T-helper 17 cell (primary cell): ENCODE data around the gene PADI4. TPM values are rescaled to one million over a fixed set of nuclear protein-coding genes. Genes with fewer than 3 reads are reported as not detected.
A peak's percentile ranks its signal among the peaks of the same experiment; 100 is the strongest.

ENCODE experiments used
- ATAC-seq: fragments of 150-1000 bp; cut with Tn5 transposase; 2 replicates; pipeline ENCODE4 v1.10.0; 2021; ENCODE audit warnings: mild to moderate bottlenecking, moderate library complexity
- DNase-seq, 3 donors: peaks; one replicate each; pipeline versions ENCODE4 v3.0.0 to v3.0.0-alpha.2; 2020 to 2021
- H3K9me3 ChIP-seq: one replicate; pipeline ENCODE4 v1.7.0; 2013; ENCODE audit warnings: low read length, mild to moderate bottlenecking; ENCODE audit not compliant: control insufficient read depth, poor library complexity, severe bottlenecking
- H3K27ac Mint-ChIP-seq: one replicate; pipeline ENCODE4 v1.8.0; 2022; ENCODE audit warnings: mild to moderate bottlenecking, moderate library complexity, mixed read lengths
- H3K27me3 Mint-ChIP-seq: one replicate; pipeline ENCODE4 v1.8.0; 2022; ENCODE audit warnings: mixed read lengths
- H3K36me3 Mint-ChIP-seq: one replicate; pipeline ENCODE4 v1.8.0; 2022; ENCODE audit warnings: low read depth, mixed read lengths
- H3K4me1 Mint-ChIP-seq: one replicate; pipeline ENCODE4 v1.8.0; 2022; ENCODE audit warnings: mild to moderate bottlenecking, mixed read lengths
- H3K4me3 Mint-ChIP-seq: one replicate; pipeline ENCODE4 v1.8.0; 2022; ENCODE audit warnings: mild to moderate bottlenecking, moderate library complexity, mixed read lengths
- total RNA-seq, 4 donors: library from RNA in 2 of 4; stranded (reverse) in 2 of 4; gene quantifications; one replicate each; pipeline ENCODE4 v1.2.3 and lab custom pipeline; 2022 to 2026

PADI4 gene
- total RNA-seq, 2 donors from 2014 or later, result 1.5 to 1.6 TPM

GRCh38 chr1:17274186-17275170 is 33.5 kb upstream of the PADI4 start:
- H3K27me3 Mint-ChIP-seq, result peaks cover 30% of the 10 kb centered on the region
- peaks cover 6% of the 10 kb centered on the region for H3K4me1 Mint-ChIP-seq
- ATAC-seq (no peak), DNase-seq (no peak)
- no peak overlapping the region for H3K27ac Mint-ChIP-seq
- H3K36me3 Mint-ChIP-seq, result no peaks in the 10 kb centered on the region
- H3K4me3 Mint-ChIP-seq, result no peak overlapping the region
- H3K9me3 ChIP-seq, result no peaks in the 10 kb centered on the region

DNA sequence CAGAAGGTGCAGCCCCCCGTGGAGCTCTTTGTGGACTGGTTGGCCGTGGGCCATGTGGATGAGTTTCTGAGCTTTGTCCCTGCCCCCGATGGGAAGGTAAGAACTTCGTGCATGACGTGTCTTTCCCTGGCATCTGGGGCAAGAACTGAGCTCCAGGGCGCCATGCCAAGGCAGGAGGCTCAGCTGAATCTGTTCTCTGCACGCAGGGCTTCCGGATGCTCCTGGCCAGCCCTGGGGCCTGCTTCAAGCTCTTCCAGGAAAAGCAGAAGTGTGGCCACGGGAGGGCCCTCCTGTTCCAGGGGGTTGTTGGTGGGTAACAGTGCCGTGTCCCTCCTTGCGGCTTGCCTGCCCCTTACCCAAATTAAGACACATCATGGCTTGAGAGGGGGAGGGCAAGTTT is 31.4 kb upstream of the PADI4 start:
- no peak overlapping the region for H3K4me3 Mint-ChIP-seq
- ATAC-seq, result no peak
- no peak overlapping the region for H3K27ac Mint-ChIP-seq
- H3K4me1 Mint-ChIP-seq, result peaks cover 6% of the 10 kb centered on the region
- no peaks in the 10 kb centered on the region for H3K36me3 Mint-ChIP-seq
- no peaks in the 10 kb centered on the region for H3K9me3 ChIP-seq
- H3K27me3 Mint-ChIP-seq, result peaks cover 34% of the 10 kb centered on the region
- no peak for DNase-seq

DNA sequence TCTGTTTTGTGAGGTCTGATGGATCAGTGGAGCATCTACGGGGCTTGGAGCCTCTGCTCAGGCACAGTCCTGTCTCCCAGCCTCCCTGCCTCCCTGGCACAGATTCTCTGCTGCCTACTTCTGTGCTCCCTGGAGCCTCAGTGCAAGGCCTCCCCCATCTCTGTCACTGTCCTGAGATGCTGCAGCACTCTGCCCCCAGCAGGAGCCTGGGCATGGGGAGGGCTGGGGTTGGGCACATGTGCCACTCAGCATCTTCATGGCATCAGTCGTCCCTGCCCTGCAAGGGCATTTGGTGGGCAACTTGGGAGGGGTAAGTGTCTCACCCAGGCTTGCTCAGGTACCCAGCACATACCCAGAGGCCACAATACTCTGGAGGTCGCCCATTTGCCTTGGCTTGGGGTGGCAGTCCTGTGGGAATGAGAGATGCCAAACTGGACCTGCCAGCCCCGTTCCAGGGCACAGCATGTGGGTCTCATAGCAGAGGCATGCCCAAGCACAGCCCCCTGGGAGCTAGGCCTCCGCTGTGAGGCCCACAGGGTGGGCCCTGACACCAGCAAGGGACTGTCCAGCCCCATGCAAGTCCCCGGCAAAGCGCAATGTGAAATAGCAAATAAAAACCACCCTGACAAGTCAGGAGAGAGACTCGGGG is 30.4 kb upstream of the PADI4 start:
- peak overlapping the region; percentile 21 for H3K27ac Mint-ChIP-seq
- no peaks in the 10 kb centered on the region for H3K9me3 ChIP-seq
- ATAC-seq (no peak), DNase-seq (no peak)
- H3K4me3 Mint-ChIP-seq, result no peak overlapping the region
- peaks cover 44% of the 10 kb centered on the region for H3K27me3 Mint-ChIP-seq
- H3K4me1 Mint-ChIP-seq, result peaks cover 9% of the 10 kb centered on the region
- no peaks in the 10 kb centered on the region for H3K36me3 Mint-ChIP-seq

GRCh38 chr1:17278996-17279830 is 28.8 kb upstream of the PADI4 start:
- peaks cover 53% of the 10 kb centered on the region for H3K27me3 Mint-ChIP-seq
- ATAC-seq (no peak), DNase-seq (no peak)
- H3K27ac Mint-ChIP-seq, result no peak overlapping the region
- no peaks in the 10 kb centered on the region for H3K9me3 ChIP-seq
- H3K36me3 Mint-ChIP-seq, result no peaks in the 10 kb centered on the region
- peaks cover 9% of the 10 kb centered on the region for H3K4me1 Mint-ChIP-seq
- no peak overlapping the region for H3K4me3 Mint-ChIP-seq

DNA sequence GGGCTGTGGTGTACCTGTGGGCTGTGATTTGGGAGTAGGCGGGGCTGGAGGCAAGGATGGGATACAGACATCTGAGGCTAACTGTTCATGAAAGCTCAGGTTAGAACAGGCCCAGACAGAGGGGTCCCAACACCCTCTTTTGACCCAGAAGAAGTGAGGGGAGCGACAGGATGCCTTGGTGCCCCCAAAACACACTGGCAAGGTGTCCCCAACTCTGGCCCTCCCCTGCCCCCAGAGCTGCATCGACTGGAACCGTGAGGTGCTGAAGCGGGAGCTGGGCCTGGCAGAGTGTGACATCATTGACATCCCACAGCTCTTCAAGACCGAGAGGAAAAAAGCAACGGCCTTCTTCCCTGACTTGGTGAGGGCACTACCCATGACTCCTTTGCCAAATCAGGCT is 27.6 kb upstream of the PADI4 start:
- no peak overlapping the region for H3K27ac Mint-ChIP-seq
- DNase-seq, result no peak
- no peaks in the 10 kb centered on the region for H3K9me3 ChIP-seq
- H3K27me3 Mint-ChIP-seq, result peaks cover 54% of the 10 kb centered on the region
- H3K4me3 Mint-ChIP-seq, result no peak overlapping the region
- no peaks in the 10 kb centered on the region for H3K36me3 Mint-ChIP-seq
- ATAC-seq, result no peak
- peaks cover 5% of the 10 kb centered on the region for H3K4me1 Mint-ChIP-seq

DNA sequence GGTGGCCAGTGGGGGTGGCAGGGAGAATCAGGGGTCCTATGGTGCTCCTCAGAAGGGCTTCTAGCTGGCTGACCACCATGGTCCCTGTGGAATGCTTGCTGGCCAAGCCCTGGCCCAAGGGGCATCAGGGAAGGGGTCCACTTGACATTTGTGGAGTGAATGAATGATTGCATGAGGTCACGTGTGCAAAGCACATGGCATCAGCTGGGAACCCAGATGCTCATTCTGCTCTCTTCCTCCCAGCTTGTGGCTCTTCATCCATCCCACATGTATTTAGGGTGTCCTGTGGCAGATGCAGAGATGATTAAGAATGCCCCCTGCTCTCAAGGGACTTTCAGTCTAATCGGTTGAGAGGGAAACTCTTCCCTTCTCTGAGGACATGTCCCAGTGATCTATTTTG is 27.1 kb upstream of the PADI4 start:
- ATAC-seq (no peak), DNase-seq (no peak)
- peaks cover 51% of the 10 kb centered on the region for H3K27me3 Mint-ChIP-seq
- peaks cover 3% of the 10 kb centered on the region for H3K4me1 Mint-ChIP-seq
- H3K4me3 Mint-ChIP-seq, result no peak overlapping the region
- no peak overlapping the region for H3K27ac Mint-ChIP-seq
- H3K36me3 Mint-ChIP-seq, result no peaks in the 10 kb centered on the region
- H3K9me3 ChIP-seq, result no peaks in the 10 kb centered on the region

DNA sequence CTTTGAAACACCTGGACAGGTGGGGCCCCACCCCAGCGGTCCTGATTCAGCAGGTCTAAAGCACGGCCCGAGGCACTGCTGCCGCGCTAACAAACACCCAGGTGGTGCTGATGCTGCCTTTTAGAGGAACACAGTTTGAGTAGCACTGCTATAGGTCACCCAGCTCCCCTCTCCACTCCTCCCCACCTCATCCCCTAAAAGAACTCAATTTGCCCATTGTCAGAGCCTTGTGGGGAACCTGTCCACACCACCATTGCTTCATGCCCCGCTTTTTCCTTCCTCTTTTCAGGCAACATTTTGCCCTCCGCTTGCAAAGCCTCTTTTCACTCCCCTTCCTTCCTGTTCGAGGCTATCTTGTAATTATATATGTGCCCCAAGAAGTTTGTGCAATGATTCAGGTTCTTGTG is 26.2 kb upstream of the PADI4 start:
- H3K4me3 Mint-ChIP-seq, result no peak overlapping the region
- H3K9me3 ChIP-seq, result no peaks in the 10 kb centered on the region
- DNase-seq (no peak), ATAC-seq (no peak)
- peaks cover 58% of the 10 kb centered on the region for H3K27me3 Mint-ChIP-seq
- H3K36me3 Mint-ChIP-seq, result no peaks in the 10 kb centered on the region
- H3K4me1 Mint-ChIP-seq, result peaks cover 3% of the 10 kb centered on the region
- no peak overlapping the region for H3K27ac Mint-ChIP-seq

DNA sequence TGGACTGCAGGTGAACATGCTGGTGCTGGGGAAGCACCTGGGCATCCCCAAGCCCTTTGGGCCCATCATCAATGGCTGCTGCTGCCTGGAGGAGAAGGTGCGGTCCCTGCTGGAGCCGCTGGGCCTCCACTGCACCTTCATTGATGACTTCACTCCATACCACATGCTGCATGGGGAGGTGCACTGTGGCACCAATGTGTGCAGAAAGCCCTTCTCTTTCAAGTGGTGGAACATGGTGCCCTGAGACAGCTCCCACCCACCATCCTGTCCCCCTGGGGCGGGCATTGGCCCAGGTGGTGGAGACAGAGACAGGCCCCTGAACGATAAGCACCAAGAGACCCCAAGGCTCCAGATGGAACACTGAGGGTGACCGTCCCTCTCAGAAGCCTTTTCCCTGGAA is 25.2 kb upstream of the PADI4 start:
- Mint-ChIP-seq H3K4me1 (peaks cover 3% of the 10 kb centered on the region), H3K27ac (no peak overlapping the region), H3K27me3 (peaks cover 49% of the 10 kb centered on the region), H3K36me3 (no peaks in the 10 kb centered on the region), H3K4me3 (no peak overlapping the region)
- H3K9me3 ChIP-seq, result no peaks in the 10 kb centered on the region
- DNase-seq, result no peak
- ATAC-seq, result no peak

DNA sequence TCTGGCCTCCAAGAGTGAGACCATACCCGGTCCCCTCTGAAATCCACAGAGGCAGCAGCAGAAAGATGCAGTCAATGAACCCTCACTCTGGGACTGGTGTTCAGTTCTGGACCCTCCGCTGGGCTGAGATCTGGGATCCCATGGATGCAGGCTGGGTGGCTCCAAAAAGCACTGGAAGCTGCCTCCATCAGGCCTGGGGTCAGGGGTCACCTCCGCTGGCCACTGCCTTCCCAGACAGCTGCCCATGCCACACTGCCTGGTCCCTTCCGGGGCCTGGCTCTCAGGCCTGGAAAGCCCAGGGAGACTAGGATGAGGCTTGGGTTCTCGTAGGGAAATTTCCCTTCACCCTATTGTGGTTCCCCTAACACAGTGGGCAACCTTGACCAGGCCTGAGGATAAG is 21.4 kb upstream of the PADI4 start:
- Mint-ChIP-seq H3K27me3 (peaks cover 48% of the 10 kb centered on the region), H3K4me1 (peaks cover 3% of the 10 kb centered on the region), H3K36me3 (no peaks in the 10 kb centered on the region), H3K27ac (no peak overlapping the region), H3K4me3 (no peak overlapping the region)
- ATAC-seq (no peak), DNase-seq (no peak)
- no peaks in the 10 kb centered on the region for H3K9me3 ChIP-seq

- Mint-ChIP-seq H3K4me3 (no peak overlapping the region), H3K27ac (no peak overlapping the region), H3K27me3 (peaks cover 42% of the 10 kb centered on the region), H3K4me1 (no peaks in the 10 kb centered on the region), H3K36me3 (no peaks in the 10 kb centered on the region)
- ATAC-seq, result no peak
- no peaks in the 10 kb centered on the region for H3K9me3 ChIP-seq
- no peak for DNase-seq
Observed at GRCh38 chr1:17287130-17287776, 20.7 kb upstream of the PADI4 start.

DNA sequence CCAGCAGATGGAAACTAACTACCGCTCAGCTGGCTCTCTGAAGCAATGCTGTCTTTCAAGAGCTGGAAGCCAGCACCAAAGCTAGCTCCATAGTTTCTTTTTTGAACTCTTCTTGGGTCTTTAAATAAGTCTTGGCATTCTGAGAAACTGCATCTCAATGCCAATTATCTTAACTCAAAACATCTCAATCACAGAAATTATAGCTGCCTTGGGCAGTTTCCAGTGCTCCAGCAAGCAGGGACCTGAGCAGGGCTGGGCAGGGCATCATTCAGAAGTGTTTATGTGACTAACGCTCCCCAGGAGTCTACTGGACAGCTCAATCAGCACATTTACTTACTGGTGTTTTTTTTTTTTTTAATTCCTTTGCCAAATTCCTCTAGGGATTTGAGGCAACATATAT is 18.3 kb upstream of the PADI4 start:
- Mint-ChIP-seq H3K4me1 (no peaks in the 10 kb centered on the region), H3K36me3 (no peaks in the 10 kb centered on the region), H3K27me3 (peaks cover 49% of the 10 kb centered on the region), H3K27ac (no peak overlapping the region), H3K4me3 (no peak overlapping the region)
- ATAC-seq (no peak), DNase-seq (no peak)
- no peaks in the 10 kb centered on the region for H3K9me3 ChIP-seq

DNA sequence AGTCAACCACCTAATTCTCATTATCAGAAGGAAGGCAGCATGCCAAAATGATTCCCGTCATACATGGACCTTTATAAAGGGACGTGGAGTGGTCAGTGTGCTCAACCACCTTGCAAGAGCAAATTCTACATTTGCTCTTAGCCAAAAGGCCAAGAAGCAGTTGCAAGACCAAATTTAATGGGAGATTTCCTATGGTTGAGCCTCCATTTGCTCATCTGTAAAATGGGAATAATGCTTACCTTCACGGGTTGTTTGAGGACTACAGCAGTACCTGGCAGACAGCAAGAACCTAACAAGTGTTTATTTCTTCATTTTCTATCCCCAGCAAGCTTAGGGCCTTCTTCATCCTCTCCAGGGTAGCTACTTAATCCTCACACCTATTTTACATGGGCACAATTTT is 17.4 kb upstream of the PADI4 start:
- no peak for ATAC-seq
- H3K27ac Mint-ChIP-seq, result no peak overlapping the region
- no peaks in the 10 kb centered on the region for H3K4me1 Mint-ChIP-seq
- DNase-seq, result no peak
- no peaks in the 10 kb centered on the region for H3K9me3 ChIP-seq
- H3K4me3 Mint-ChIP-seq, result no peak overlapping the region
- peaks cover 42% of the 10 kb centered on the region for H3K27me3 Mint-ChIP-seq
- H3K36me3 Mint-ChIP-seq, result no peaks in the 10 kb centered on the region
